ENCODE data around the gene GPRC5A. TPM values are rescaled to one million over a fixed set of nuclear protein-coding genes. Genes with fewer than 3 reads are reported as not detected.

Gene GPRC5A
- total and polyA plus RNA-seq, 2 donors (not counting 3 experiments of a cell fraction or from before 2014, with no cell fraction given), result 22.7 to 86.4 TPM

DNA sequence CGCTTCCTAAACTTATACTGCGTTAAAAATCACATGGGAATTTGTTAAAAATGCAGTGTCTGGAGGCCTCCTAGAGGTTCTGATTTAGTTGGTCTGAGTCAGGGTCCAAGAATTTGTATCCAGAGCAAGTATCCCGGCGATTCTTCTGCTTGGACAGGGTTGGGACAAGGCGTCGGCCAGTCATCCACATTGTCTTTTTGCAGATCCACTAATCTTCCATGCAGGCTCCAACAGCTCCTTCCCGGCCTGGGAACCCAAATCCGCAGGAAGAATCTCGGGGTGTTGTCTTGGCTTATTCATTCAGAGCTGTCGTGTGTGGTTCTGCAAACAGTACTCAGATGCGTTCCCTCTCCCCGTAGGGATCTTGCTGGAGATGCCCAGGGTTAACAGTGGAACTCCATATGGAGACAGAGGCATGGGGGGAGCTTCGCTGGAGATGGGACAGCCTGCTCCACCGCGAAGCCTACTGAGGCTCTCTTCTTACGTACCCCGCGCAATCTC lies 35.3 kb downstream of the GPRC5A start:
- Histone ChIP-seq H3K4me1 (ENCODE audit: control insufficient read depth, extremely low read depth, insufficient read depth, low read length) (peaks cover 5% of the 10 kb centered on the region), H3K36me3 (ENCODE audit: control insufficient read depth in 2 of 2, extremely low read depth in 1 of 2, insufficient read depth in 2 of 2, low read length in 2 of 2) (no peaks in the 10 kb centered on the region), H3K27ac (ENCODE audit: insufficient read depth, low read depth, low read length) (peak overlapping the region; percentile 30), H3K9ac (replicated peaks; ENCODE audit: extremely low read depth, insufficient read depth, low read length) (no peak overlapping the region), H2AFZ (ENCODE audit: low read depth, low read length) (peak overlapping the region; percentile 50), H4K20me1 (replicated peaks; ENCODE audit: control insufficient read depth, extremely low read depth, insufficient read depth, low read length) (no peaks in the 10 kb centered on the region), H3K79me2 (ENCODE audit: control insufficient read depth, insufficient read depth, low read length) (no peaks in the 10 kb centered on the region), H3K9me3 (replicated peaks; ENCODE audit: control insufficient read depth, insufficient read depth, low read length) (no peaks in the 10 kb centered on the region), H3K27me3 (ENCODE audit: control insufficient read depth in 2 of 2, insufficient read depth in 2 of 2, low read length in 2 of 2) (no peaks in the 10 kb centered on the region), H3K4me2 (ENCODE audit: insufficient read depth, low read length) (no peak overlapping the region), H3K9me1 (replicated peaks; ENCODE audit: control insufficient read depth, extremely low read depth, insufficient read depth, low read length) (no peaks in the 10 kb centered on the region), H3K4me3 (replicated peaks in 1 of 3; ENCODE audit: insufficient read depth in 1 of 3, low read depth in 1 of 3, low read length in 3 of 3) (no peak overlapping the region)
- TF ChIP-seq, protein P1, sequence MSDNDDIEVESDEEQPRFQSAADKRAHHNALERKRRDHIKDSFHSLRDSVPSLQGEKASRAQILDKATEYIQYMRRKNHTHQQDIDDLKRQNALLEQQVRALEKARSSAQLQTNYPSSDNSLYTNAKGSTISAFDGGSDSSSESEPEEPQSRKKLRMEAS (IDR thresholded peaks at IDR 0.05; ENCODE audit: insufficient read depth, insufficient read length), result no peak
- no peak for TF ChIP-seq EZH2 (IDR thresholded peaks at IDR 0.05; ENCODE audit: borderline replicate concordance, low read depth, low read length, severe bottlenecking)
- no peak for TF ChIP-seq POLR2A (IDR thresholded peaks at IDR 0.05; ENCODE audit: low read depth, low read length)
- TF ChIP-seq JUN (IDR thresholded peaks at IDR 0.05; ENCODE audit: borderline replicate concordance, insufficient read depth, insufficient read length, low read depth), result no peak
- no peak for TF ChIP-seq POLR2AphosphoS5 (IDR thresholded peaks at IDR 0.05; ENCODE audit: insufficient read depth, low read depth, low read length)
- no peak for TF ChIP-seq GATA2 (IDR thresholded peaks at IDR 0.05; ENCODE audit: insufficient read depth, insufficient read length, low read depth, low read length)
- no peak for TF ChIP-seq FOS (IDR thresholded peaks at IDR 0.05; ENCODE audit: borderline replicate concordance, insufficient read depth, low read length)
- no peak for TF ChIP-seq MYC (IDR thresholded peaks at IDR 0.05; ENCODE audit: low read depth, low read length)
- TF ChIP-seq, protein P2, sequence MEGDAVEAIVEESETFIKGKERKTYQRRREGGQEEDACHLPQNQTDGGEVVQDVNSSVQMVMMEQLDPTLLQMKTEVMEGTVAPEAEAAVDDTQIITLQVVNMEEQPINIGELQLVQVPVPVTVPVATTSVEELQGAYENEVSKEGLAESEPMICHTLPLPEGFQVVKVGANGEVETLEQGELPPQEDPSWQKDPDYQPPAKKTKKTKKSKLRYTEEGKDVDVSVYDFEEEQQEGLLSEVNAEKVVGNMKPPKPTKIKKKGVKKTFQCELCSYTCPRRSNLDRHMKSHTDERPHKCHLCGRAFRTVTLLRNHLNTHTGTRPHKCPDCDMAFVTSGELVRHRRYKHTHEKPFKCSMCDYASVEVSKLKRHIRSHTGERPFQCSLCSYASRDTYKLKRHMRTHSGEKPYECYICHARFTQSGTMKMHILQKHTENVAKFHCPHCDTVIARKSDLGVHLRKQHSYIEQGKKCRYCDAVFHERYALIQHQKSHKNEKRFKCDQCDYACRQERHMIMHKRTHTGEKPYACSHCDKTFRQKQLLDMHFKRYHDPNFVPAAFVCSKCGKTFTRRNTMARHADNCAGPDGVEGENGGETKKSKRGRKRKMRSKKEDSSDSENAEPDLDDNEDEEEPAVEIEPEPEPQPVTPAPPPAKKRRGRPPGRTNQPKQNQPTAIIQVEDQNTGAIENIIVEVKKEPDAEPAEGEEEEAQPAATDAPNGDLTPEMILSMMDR (IDR thresholded peaks at IDR 0.05; ENCODE audit: extremely low read depth in 1 of 2, insufficient read depth in 1 of 2, low read depth in 1 of 2, low read length in 2 of 2), result no peak
- DNase-seq (ENCODE audit: low read depth, low spot score), result no peak
- ChIA-PET POLR2A (no interaction called here), CTCF (interaction anchor here (0.6 to 1.2 kb wide), 4 partner anchors 30 to 329 kb away, joined by 3 to 4 read pairs (median 3); no protein-coding TSS in a partner anchor)
- dilution Hi-C loops (cut with MboI; ENCODE audit: extremely low pct_ligation_motif_present, low sequenced_read_pairs) (no loop called here), intact Hi-C loops (cut with micrococcal nuclease) (no loop called here)
- no TSS peak for BruUV-seq (replicated peaks)
- FAIRE-seq, result no peak
